ENCODE results near the gene SLBP. TPM values are rescaled to one million over a fixed set of nuclear protein-coding genes. Genes with fewer than 3 reads are reported as not detected.

SLBP gene
- total and polyA plus RNA-seq, 2 of the 8 experiments (the other 6 are each of a cell fraction or from before 2014, with no cell fraction given): 44.1 to 49.0 TPM

GRCh38 chr4:1711571-1712215, 426 bp downstream of the SLBP start (continued):
- TF ChIP-seq ATF2 (IDR thresholded peaks at IDR 0.05; ENCODE audit: low read length) (no peak), RBBP5 (IDR thresholded peaks at IDR 0.05; ENCODE audit: borderline replicate concordance, low read depth, low read length) (peak; percentile 64; the same call in 1 of the 2 replicates), E2F6 (IDR thresholded peaks at IDR 0.05) (no peak), TCF12 (IDR thresholded peaks at IDR 0.05; ENCODE audit: low read depth, low read length) (no peak), CHD7 (IDR thresholded peaks at IDR 0.05; ENCODE audit: insufficient replicate concordance, low read length) (no peak), CREB1 (IDR thresholded peaks at IDR 0.05) (peak; percentile 51; the same call in 1 of the 2 replicates), SAP30 (IDR thresholded peaks at IDR 0.05; ENCODE audit: insufficient read depth, insufficient replicate concordance, low read length) (no peak)

Data from H1 (cell line).